HG02870 (cell line): ENCODE measurements around the gene TNFRSF6B.
A peak's percentile ranks its signal among the peaks of the same experiment; 100 is the strongest.
"Not testable (repeated sequence)": the region's sequence is repeated elsewhere in the genome, so short reads cannot be mapped to it uniquely, and the experiment has no call there.

Experiments
- ATAC-seq: cut with Tn5 transposase; IDR thresholded peaks from one replicate; pipeline ENCODE4 v1.9.1; 2021; ENCODE audit warnings: mild to moderate bottlenecking, moderate library complexity; ENCODE audit not compliant: unreplicated experiment

Gene TNFRSF6B

GRCh38 chr20:63706852-63707557 lies 10.6 kb downstream of the TNFRSF6B start:
- peak; percentile 26 for ATAC-seq

GRCh38 chr20:63707558-63708300 lies 11.3 kb downstream of the TNFRSF6B start, which contains the start of the genes ARFRP1 and ZGPAT:
TSS of gene ARFRP1 (minus strand) at chr20:63707976. CDS start at chr20:63707091, 885 bp downstream.
TSS of gene ZGPAT (plus strand) at chr20:63708039. CDS start at chr20:63708581, 542 bp downstream.
- peak; percentile 51 for ATAC-seq

GRCh38 chr20:63708301-63709148 lies 12.1 kb downstream of the TNFRSF6B start:
- peak; percentile 20 for ATAC-seq

- no peak for ATAC-seq
Observed at GRCh38 chr20:63709149-63709527, 12.7 kb downstream of the TNFRSF6B start.

GRCh38 chr20:63711085-63711645 lies 14.7 kb downstream of the TNFRSF6B start:
- ATAC-seq, result no peak

GRCh38 chr20:63712191-63712590 lies 15.7 kb downstream of the TNFRSF6B start:
- ATAC-seq, result no peak

GRCh38 chr20:63714858-63715257 lies 18.4 kb downstream of the TNFRSF6B start:
- ATAC-seq, result no peak

- ATAC-seq, result no peak
Observed at GRCh38 chr20:63718996-63719395, 22.5 kb downstream of the TNFRSF6B start.

- not testable (repeated sequence) for ATAC-seq
Observed at GRCh38 chr20:63722967-63723622, 26.6 kb downstream of the TNFRSF6B start.

GRCh38 chr20:63730189-63730733 lies 33.8 kb downstream of the TNFRSF6B start:
- ATAC-seq, result not testable (repeated sequence)

GRCh38 chr20:63731410-63731809 lies 35.0 kb downstream of the TNFRSF6B start:
- ATAC-seq, result no peak

- ATAC-seq, result no peak
Observed at GRCh38 chr20:63732118-63733095, 36.0 kb downstream of the TNFRSF6B start.

GRCh38 chr20:63733117-63733516 lies 36.7 kb downstream of the TNFRSF6B start:
- ATAC-seq, result no peak

- ATAC-seq, result no peak
Observed at GRCh38 chr20:63733579-63734081, 37.2 kb downstream of the TNFRSF6B start.

- no peak for ATAC-seq
Observed at GRCh38 chr20:63734111-63734945, 37.9 kb downstream of the TNFRSF6B start.

- no peak for ATAC-seq
Observed at GRCh38 chr20:63734946-63735858, 38.8 kb downstream of the TNFRSF6B start.
